Measurements from ENCODE around the gene ALDH1A2.

The ALDH1A2 gene

GRCh38 chr15:57941816-57942215 lies 123.7 kb downstream of the ALDH1A2 start:
- DNase-seq, result no peak

GRCh38 chr15:57932348-57932747 lies 133.2 kb downstream of the ALDH1A2 start:
- DNase-seq, result no peak

DNA sequence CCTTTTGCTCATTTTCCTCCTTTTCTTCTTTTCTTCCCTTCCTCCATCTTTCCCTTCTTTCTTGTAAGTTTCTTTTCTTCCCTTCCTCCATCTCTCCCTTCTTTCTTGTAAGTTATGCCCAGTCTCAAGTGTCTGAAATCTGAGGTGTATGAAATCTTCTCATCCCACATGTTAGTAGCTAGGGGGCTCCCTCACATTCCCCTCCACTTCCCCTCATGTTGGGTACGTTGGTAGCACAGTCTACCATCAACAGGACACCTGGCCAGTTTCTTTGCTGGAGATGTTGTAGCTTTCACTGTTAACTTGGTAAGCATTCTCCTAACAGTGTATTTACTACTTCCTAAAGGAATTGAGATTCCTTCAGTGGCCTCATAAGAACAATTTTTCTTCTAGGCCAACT lies 133.9 kb downstream of the ALDH1A2 start:
- DNase-seq, result no peak

DNA sequence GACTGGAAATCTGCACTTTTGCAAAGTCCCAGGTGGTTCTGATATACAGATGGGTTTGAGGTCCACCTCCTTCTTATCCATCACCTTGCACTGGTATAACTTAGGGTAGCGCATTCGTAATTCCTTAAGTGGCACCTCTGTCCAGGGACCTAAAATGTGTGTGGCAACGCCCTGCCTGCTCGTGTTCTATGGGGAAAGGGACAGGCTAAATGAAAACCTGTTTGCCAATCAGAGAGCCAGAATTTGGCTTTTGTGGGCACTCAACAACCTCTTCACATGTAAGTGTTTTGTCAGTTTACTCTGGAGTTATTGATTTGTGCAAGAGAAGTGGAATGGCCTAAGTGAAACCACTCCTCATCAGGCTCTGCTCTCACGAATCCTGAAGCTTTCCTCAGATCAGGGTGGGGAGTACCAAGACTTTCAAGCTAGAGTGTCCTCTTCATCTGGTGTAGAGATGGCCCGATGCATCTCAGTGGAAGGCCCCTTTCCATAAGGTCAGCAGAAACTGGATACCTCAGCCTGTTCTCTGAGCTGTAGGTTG lies 138.3 kb downstream of the ALDH1A2 start:
- DNase-seq, result no peak

DNA sequence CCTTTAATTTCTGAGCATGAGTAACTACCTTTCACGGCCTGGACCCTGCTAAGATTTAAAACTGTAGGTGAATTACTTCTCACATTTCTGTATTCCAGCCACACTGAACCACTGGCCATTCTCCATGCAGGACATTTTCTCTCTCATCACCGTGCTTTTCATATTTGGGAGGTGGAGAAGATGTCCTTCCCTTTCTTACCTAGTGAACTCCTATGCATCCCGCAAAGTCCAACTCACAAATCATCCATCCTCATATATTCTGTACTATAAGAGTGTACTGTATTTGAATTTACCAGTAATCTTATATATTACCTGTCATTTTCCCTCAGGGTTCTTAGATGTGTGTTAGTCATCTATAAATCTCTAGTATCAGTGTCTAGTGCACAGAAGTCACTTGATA lies 139.9 kb downstream of the ALDH1A2 start:
- DNase-seq, result no peak

- no peak for DNase-seq
Measured at GRCh38 chr15:57924598-57924997, 140.9 kb downstream of the ALDH1A2 start.

GRCh38 chr15:57923750-57924149 lies 141.8 kb downstream of the ALDH1A2 start:
- no peak for DNase-seq

DNA sequence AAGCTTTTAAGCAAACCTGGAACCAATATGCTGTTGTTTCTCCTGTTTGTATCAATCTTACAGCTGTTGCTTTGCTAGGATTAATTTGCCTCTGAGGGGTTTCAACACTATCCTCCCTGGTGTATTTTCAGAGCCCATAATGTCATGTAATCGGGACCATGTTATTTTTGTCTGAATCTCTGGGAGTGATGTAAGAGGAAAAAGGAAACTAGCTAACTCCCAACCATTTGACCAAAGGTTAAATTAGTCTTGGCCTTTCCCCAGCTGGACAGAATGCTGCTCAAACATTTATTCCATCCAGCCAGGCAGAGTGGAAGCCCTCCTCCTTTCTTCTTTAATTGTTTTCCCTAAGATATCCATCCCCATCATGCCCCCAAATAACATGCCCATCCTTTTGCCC lies 142.2 kb downstream of the ALDH1A2 start:
- DNase-seq, result no peak

GRCh38 chr15:57922776-57923175 lies 142.7 kb downstream of the ALDH1A2 start:
- no peak for DNase-seq

DNA sequence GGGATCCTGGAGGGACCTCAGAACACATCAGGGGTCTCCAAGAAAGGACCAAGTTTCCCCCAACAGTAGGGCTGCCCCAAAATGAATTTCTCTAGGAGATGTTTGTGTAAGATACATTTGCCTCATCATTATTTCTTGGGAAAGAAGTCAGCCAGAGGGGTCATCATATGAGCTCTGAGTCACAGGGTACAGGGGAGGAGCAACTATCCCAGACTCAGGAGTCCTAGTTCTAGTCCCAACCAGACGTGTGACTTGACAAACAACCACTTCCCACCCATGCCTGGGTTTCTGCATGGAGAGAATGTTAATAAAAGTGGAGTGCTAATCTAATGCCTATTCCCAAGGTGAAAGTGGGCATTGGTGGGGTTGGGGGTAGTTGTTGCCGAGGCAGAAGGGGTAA lies 144.1 kb downstream of the ALDH1A2 start:
- no peak for DNase-seq

DNA sequence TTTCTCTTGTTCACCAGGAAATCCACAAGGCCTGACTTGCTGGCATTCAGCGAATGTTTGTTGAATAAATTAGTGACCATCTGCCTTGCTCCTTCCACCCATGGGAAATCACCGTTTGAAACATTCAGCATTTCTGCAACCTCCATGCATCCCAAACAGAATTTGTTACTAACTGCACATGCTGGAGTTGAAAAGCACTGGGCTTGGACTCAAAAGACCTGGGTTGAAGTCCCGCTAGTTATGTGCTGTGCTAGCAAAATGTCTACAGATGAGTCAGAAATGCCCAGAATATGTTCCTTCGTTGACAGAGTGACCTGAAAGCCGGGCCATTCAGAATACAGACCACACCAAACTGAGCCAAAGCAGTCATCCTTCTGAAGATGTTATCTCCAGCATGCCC lies 144.6 kb downstream of the ALDH1A2 start:
- no peak for DNase-seq

GRCh38 chr15:57919754-57920153 lies 145.8 kb downstream of the ALDH1A2 start:
- no peak for DNase-seq

- DNase-seq, result no peak
Measured at GRCh38 chr15:57917998-57918397, 147.5 kb downstream of the ALDH1A2 start.

DNA sequence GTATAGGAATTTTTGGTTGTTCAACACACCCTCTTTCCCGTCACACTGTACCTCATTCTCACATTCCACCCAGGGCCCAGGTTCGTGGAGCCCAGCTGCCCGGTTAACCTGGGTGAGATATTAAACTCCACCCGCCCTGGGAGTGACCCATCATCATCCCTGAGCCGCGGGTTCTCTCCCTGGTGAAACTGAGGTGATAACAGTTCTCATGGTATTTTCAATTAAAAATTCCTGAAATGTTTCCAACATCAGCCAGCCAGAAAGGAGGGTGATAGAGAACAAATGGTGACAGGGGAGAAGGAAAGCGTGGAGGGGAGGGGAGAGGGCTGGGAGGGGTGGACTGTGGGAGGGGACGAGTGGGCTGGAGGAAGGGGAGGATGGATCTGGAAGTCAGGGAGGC lies 148.8 kb downstream of the ALDH1A2 start:
- no peak for DNase-seq

DNA sequence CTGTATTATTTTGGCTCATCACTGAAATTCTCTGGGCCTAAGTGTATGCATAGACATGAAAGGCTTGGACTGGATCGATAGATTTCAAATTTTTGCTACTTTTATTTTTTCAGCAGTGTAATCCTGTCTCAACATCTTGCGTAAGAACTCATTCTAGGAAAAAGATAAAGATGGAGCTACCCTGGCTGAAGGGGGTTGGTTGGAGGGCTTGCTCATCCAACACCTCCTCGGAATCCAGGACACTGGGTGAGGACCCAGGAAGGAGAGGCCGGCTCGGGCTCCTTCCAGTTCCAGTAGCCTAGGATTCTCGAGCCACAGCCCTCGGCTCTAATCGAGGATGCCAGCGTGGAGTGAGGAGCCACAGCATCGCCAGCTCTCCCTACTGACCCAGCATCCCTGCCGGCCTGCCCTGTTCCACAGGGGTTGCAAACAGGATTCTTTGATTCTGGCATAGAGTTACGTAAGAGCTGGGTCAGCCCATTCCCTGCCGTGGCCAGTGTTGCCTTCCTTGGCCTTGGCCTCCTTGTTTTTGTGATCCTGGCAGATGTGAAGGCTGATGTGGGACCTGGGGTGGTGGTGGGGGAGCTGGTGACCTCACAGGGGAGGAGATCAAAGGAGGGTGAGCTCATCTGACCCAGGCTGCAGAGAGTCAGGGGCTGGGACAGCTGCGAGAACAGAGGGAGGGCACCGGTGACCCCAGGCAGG lies 149.5 kb downstream of the ALDH1A2 start:
- DNase-seq, result no peak

- no peak for DNase-seq
Measured at GRCh38 chr15:57914350-57915055, 151.0 kb downstream of the ALDH1A2 start.

DNA sequence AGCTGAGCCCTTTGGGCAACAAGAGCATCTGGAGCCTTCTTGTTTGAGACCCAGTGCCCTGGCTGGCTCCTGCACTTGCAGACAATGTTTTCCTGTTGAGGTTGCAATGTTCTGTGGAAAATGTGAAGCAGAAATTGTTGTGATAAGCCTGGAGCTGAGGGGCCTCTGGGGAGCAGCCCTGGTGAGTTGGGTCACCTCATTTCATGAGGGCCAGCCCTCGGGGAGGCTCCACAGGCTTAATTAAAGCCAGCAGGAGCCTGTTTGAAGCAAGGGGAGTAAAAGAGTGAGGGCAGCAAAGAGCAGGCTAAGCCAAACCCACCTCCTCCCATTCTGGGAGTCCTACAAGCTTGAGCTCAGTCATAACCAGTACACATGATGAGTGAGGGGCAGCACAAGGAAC lies 154.3 kb downstream of the ALDH1A2 start:
- no peak for DNase-seq

- DNase-seq, result no peak
Measured at GRCh38 chr15:57910672-57911071, 154.8 kb downstream of the ALDH1A2 start.

GRCh38 chr15:57909388-57909787 lies 156.1 kb downstream of the ALDH1A2 start:
- DNase-seq, result no peak

DNA sequence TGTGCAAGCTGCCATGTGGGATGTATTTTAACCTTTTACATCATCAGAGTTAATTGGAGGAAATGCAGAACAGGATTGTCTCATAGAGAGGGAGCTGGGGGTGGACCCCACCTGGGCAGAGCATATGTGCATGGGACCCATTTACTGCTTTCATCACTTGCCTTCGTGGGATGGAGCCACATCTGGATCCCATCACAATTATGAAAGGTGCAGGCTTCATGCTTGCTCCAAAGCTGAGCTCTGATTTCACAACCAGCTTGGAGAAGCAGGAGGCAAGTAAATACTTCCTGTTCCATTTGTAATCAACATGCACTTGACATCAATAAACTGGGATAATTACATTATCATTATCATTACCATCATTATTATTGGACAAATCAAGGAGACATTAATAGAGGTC lies 161.9 kb downstream of the ALDH1A2 start:
- no peak for DNase-seq

Measured in NCI-H1694 treated with DMSO at 0.1 percent for 48 hours (cell line).